K562 (cell line): ENCODE data around the gene NDOR1. TPM values are rescaled to one million over a fixed set of nuclear protein-coding genes. Genes with fewer than 3 reads are reported as not detected.

Experiments used
- HNRNPUL1 ChIP-seq: fragments of 200-400 bp; formaldehyde crosslinking; IDR thresholded peaks from 2 replicates; pipeline ENCODE4 v1.6.1; 2017; ENCODE audit warnings: low read length
- ILF3 ChIP-seq: fragments of 450-650 bp; IDR thresholded peaks from 2 replicates; pipeline ENCODE4 v1.6.1; 2018; ENCODE audit warnings: antibody characterized with exemption, mild to moderate bottlenecking, moderate library complexity, borderline replicate concordance
- KAT2B ChIP-seq: IDR thresholded peaks from one replicate; pipeline ENCODE4 v1.6.1; 2012; ENCODE audit warnings: low read depth, mild to moderate bottlenecking, control low read depth, inconsistent platforms, low read length, moderate library complexity
- POLR2G ChIP-seq: fragments of 200-400 bp; formaldehyde crosslinking; IDR thresholded peaks from 2 replicates; pipeline ENCODE4 v1.6.1; 2017; ENCODE audit warnings: low read depth, mild to moderate bottlenecking, antibody characterized with exemption, low read length, moderate library complexity
- POLR2H ChIP-seq: IDR thresholded peaks from 2 replicates; pipeline ENCODE4 v1.6.1; 2016; ENCODE audit warnings: missing genetic modification characterization, low read depth, mild to moderate bottlenecking, control low read depth, missing compliant biosample characterization, moderate library complexity
- SAP30 ChIP-seq: fragments of 200-600 bp; sonication (generic); IDR thresholded peaks from 2 replicates; pipeline ENCODE4 v1.6.1; 2012; ENCODE audit warnings: borderline replicate concordance, low read depth, mild to moderate bottlenecking, moderate library complexity, low read length, control low read depth, inconsistent platforms; ENCODE audit not compliant: insufficient read depth, poor library complexity, severe bottlenecking
- SIX5 ChIP-seq, 2 experiments: IDR thresholded peaks; 2 replicates each; pipeline ENCODE4 v1.6.1; 2011; ENCODE audit warnings: low read length in 2 of 2, borderline replicate concordance in 1 of 2, low read depth in 1 of 2, mild to moderate bottlenecking in 1 of 2, moderate library complexity in 1 of 2; ENCODE audit not compliant: insufficient read depth in 1 of 2
- SP1 ChIP-seq: sonication (generic); formaldehyde crosslinking; IDR thresholded peaks from 2 replicates; pipeline ENCODE4 v1.8.1; 2022; ENCODE audit warnings: mild to moderate bottlenecking, missing genetic modification reagents
- SREBF1 ChIP-seq: fragments of 150-350 bp; IDR thresholded peaks from 2 replicates; pipeline ENCODE4 v1.6.1; 2014; ENCODE audit warnings: antibody characterized with exemption, low read depth, low read length, borderline replicate concordance
- YY1 ChIP-seq, 3 experiments: IDR thresholded peaks; 2 replicates each; pipeline ENCODE4 v1.6.1; 2011; ENCODE audit warnings: low read length in 2 of 3, mild to moderate bottlenecking in 2 of 3, moderate library complexity in 2 of 3, borderline replicate concordance in 1 of 3, control low read depth in 1 of 3, low read depth in 1 of 3; ENCODE audit not compliant: insufficient read depth in 3 of 3, insufficient replicate concordance in 2 of 3, control insufficient read depth in 1 of 3, insufficient read length in 1 of 3; ENCODE audit errors: extremely low read depth in 1 of 3
- ZNF444 ChIP-seq: fragments of 250-450 bp; sonication (Bioruptor Pico); IDR thresholded peaks from 2 replicates; pipeline ENCODE4 v1.4.0; 2020; ENCODE audit warnings: mild to moderate bottlenecking, moderate library complexity
- ZNF668 ChIP-seq: fragments of 250-450 bp; sonication (Bioruptor Pico); IDR thresholded peaks from 2 replicates; pipeline ENCODE4 v1.8.0; 2022; ENCODE audit warnings: mild to moderate bottlenecking, inconsistent platforms
- ZZZ3 ChIP-seq: fragments of 450-650 bp; IDR thresholded peaks from 2 replicates; pipeline ENCODE4 v1.6.1; 2016; ENCODE audit warnings: antibody characterized with exemption, mild to moderate bottlenecking, moderate library complexity
- polyA plus RNA-seq, 8 experiments: library from polyadenylated mRNA; depleted of rRNA in 4 of 8; stranded (reverse) in 5 of 8; unstranded in 3 of 8; fragments of >200 nt; fragmentation: Nextera tagmentation in 2 of 8; fragmentation: Illumina TruSeq in 1 of 8; extraction: Ambion mirVana in 2 of 8; extraction: Trizol in 1 of 8; gene quantifications; 2 replicates each; pipeline versions ENCODE4 v1.2.1 to v1.2.3, GENCODE V29; 2011 to 2014; ENCODE audit warnings: inconsistent platforms in 1 of 8, missing spikeins in 1 of 8
- total RNA-seq, 7 experiments: library from RNA; depleted of rRNA in 6 of 7; stranded (reverse); fragments of >200 nt in 6 of 7; fragmentation: Illumina TruSeq in 2 of 7; extraction: Trizol in 2 of 7; gene quantifications; 2 replicates each; pipeline versions ENCODE4 v1.2.1 to v1.2.3, GENCODE V29; 2011 to 2021; ENCODE audit warnings: low replicate concordance in 1 of 7
- TF ChIP-seq, protein P1 (sequence below): fragments of 450-650 bp; formaldehyde crosslinking; IDR thresholded peaks from 2 replicates; pipeline ENCODE4 v1.4.0; 2020; ENCODE audit warnings: mild to moderate bottlenecking, moderate library complexity
- TF ChIP-seq, protein P2 (sequence below), 2 experiments: IDR thresholded peaks in 1 of 2; conservative IDR thresholded peaks in 1 of 2; 2 replicates each; pipeline ENCODE4 v1.6.1; 2016; ENCODE audit warnings: low read depth in 2 of 2, mild to moderate bottlenecking in 1 of 2, missing compliant biosample characterization in 1 of 2, missing genetic modification characterization in 1 of 2, moderate library complexity in 1 of 2
- TF ChIP-seq, protein P3 (sequence below): fragments of 450-650 bp; formaldehyde crosslinking; IDR thresholded peaks from 2 replicates; pipeline ENCODE4 v1.4.0; 2022; ENCODE audit warnings: mild to moderate bottlenecking, moderate library complexity
- TF ChIP-seq, protein P4 (sequence below): fragments of 450-650 bp; formaldehyde crosslinking; IDR thresholded peaks from 2 replicates; pipeline ENCODE4 v1.4.0; 2020; ENCODE audit warnings: mild to moderate bottlenecking, moderate library complexity

NDOR1 gene
- total and polyA plus RNA-seq, 9 of the 15 experiments (the other 6 are each of a cell fraction or from before 2014, with no cell fraction given): 0.06 to 36.9 (median 6.9) TPM

DNA sequence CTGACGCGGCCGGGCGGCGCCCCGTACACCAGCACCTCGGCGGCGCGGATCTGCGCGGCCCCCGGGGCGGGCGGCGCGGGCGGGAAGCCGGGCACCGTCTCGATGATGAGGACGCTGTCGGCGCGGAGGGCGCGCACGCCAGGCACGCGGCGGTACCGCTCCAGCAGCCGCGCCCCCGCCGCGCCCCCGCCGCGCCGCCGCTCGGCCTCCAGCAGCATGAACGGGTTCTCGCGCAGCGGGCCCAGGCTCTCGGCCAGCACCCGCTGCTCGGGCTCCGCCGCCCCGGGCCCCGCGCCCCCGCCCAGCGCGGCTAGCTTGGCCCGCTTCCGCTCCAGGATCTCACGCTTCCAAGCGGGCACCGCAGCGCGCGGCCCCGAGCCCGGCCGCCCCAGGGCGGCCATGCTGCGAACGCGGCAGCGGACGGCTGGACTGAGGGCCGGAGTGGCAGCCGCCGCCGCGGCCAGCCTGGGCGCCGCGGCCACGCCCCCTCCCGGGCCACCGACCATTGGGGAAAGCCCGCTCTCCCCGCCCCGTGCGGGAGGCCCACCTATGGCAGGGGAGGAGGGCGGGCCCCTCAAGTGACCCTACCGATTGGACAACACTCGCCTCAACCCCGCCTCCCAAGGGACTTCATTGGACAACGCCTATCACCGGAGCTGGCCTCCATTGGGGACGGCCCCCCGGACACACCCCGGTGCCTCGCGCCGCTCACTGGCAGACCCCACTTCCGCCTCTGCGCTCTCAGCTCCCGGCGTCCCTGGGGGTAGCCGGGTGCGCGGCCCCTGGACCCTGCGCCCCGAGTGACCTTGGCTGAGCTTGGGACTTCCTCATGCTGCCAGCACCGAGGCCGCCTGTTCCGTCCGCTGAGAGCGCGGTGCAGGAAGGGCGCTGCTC lies 4.9 kb upstream of the NDOR1 start, which contains the start of gene TPRN (continued):
- peak; percentile 92 for TF ChIP-seq POLR2H (tag)
- TF ChIP-seq SP1 (CRISPR knock-in tag): peak; percentile 96
- TF ChIP-seq, protein P1, sequence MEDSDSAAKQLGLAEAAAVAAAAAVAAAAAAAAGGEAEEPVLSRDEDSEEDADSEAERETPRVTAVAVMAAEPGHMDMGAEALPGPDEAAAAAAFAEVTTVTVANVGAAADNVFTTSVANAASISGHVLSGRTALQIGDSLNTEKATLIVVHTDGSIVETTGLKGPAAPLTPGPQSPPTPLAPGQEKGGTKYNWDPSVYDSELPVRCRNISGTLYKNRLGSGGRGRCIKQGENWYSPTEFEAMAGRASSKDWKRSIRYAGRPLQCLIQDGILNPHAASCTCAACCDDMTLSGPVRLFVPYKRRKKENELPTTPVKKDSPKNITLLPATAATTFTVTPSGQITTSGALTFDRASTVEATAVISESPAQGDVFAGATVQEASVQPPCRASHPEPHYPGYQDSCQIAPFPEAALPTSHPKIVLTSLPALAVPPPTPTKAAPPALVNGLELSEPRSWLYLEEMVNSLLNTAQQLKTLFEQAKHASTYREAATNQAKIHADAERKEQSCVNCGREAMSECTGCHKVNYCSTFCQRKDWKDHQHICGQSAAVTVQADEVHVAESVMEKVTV (CRISPR knock-in tag): no peak
- no peak for TF ChIP-seq ZNF444
- no peak for TF ChIP-seq HNRNPUL1
- TF ChIP-seq, protein P2, sequence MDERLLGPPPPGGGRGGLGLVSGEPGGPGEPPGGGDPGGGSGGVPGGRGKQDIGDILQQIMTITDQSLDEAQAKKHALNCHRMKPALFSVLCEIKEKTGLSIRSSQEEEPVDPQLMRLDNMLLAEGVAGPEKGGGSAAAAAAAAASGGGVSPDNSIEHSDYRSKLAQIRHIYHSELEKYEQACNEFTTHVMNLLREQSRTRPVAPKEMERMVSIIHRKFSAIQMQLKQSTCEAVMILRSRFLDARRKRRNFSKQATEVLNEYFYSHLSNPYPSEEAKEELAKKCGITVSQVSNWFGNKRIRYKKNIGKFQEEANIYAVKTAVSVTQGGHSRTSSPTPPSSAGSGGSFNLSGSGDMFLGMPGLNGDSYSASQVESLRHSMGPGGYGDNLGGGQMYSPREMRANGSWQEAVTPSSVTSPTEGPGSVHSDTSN (CRISPR knock-in tag; IDR thresholded peaks at IDR 0.05; ENCODE audit: low read depth): no peak
- TF ChIP-seq, protein P2 (tag; conservative IDR thresholded peaks at IDR 0.05; ENCODE audit: low read depth): no peak
- TF ChIP-seq, protein P3, sequence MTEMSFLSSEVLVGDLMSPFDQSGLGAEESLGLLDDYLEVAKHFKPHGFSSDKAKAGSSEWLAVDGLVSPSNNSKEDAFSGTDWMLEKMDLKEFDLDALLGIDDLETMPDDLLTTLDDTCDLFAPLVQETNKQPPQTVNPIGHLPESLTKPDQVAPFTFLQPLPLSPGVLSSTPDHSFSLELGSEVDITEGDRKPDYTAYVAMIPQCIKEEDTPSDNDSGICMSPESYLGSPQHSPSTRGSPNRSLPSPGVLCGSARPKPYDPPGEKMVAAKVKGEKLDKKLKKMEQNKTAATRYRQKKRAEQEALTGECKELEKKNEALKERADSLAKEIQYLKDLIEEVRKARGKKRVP: 0 out of 2 replicates have a peak, but pooled peaks have one; percentile 19
- peak; percentile 98 for TF ChIP-seq POLR2G
- TF ChIP-seq ZNF668 (CRISPR knock-in tag): peak; percentile 26; the same call in 1 of the 2 replicates
- 0 out of 2 replicates have a peak, but pooled peaks have one; percentile 47 for TF ChIP-seq ILF3
- no peak for TF ChIP-seq SIX5 (IDR thresholded peaks at IDR 0.05; ENCODE audit: borderline replicate concordance in 1 of 2, insufficient read depth in 1 of 2, low read depth in 1 of 2, low read length in 2 of 2)
- TF ChIP-seq ZZZ3: no peak
- TF ChIP-seq SAP30: peak; percentile 58
- TF ChIP-seq, protein P4, sequence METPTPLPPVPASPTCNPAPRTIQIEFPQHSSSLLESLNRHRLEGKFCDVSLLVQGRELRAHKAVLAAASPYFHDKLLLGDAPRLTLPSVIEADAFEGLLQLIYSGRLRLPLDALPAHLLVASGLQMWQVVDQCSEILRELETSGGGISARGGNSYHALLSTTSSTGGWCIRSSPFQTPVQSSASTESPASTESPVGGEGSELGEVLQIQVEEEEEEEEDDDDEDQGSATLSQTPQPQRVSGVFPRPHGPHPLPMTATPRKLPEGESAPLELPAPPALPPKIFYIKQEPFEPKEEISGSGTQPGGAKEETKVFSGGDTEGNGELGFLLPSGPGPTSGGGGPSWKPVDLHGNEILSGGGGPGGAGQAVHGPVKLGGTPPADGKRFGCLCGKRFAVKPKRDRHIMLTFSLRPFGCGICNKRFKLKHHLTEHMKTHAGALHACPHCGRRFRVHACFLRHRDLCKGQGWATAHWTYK (CRISPR knock-in tag): peak; percentile 84; the same call in 1 of the 2 replicates
- TF ChIP-seq YY1 (IDR thresholded peaks at IDR 0.05; ENCODE audit: borderline replicate concordance in 1 of 3, control insufficient read depth in 1 of 3, extremely low read depth in 1 of 3, insufficient read depth in 3 of 3, insufficient read length in 1 of 3, insufficient replicate concordance in 2 of 3, low read depth in 1 of 3, low read length in 2 of 3): peak; percentile 62 to 95 (median 92)
- TF ChIP-seq KAT2B: no peak
- 0 out of 2 replicates have a peak, but pooled peaks have one; percentile 25 for TF ChIP-seq SREBF1
